Left ventricle myocardium inferior (tissue), 1 donor: Measurements from ENCODE around the gene MAN1C1. TPM values are rescaled to one million over a fixed set of nuclear protein-coding genes. Genes with fewer than 3 reads are reported as not detected.
A peak's percentile ranks its signal among the peaks of the same experiment; 100 is the strongest.
"Not testable (repeated sequence)": the region's sequence is repeated elsewhere in the genome, so short reads cannot be mapped to it uniquely, and the experiment has no call there.

Experiments
- DNase-seq: peaks from one replicate; pipeline ENCODE4 v3.0.0-alpha.2; 2020
- H3K27ac ChIP-seq: fragments of 200-600 bp; replicated peaks from 2 replicates; pipeline ENCODE4 v1.8.0; 2021
- H3K27me3 ChIP-seq: fragments of 200-600 bp; 2 replicates; pipeline ENCODE4 v1.8.0; 2021; ENCODE audit warnings: low read depth
- H3K36me3 ChIP-seq: fragments of 200-600 bp; 2 replicates; pipeline ENCODE4 v1.8.0; 2021
- H3K4me1 ChIP-seq: fragments of 200-600 bp; 2 replicates; pipeline ENCODE4 v1.8.0; 2021
- H3K4me3 ChIP-seq: fragments of 200-600 bp; 2 replicates; pipeline ENCODE4 v1.8.0; 2021; ENCODE audit warnings: mild to moderate bottlenecking, moderate library complexity
- H3K9me3 ChIP-seq: fragments of 200-600 bp; replicated peaks from 2 replicates; pipeline ENCODE4 v1.8.0; 2021
- CTCF ChIP-seq: fragments of 200-600 bp; IDR thresholded peaks from 2 replicates; pipeline ENCODE4 v1.8.0; 2021; ENCODE audit warnings: antibody characterized with exemption, mild to moderate bottlenecking, borderline replicate concordance
- intact Hi-C: fragments of 100-400 bp; cut with micrococcal nuclease; formaldehyde crosslinking; loops from one replicate; pipeline ENCODE4 v1.11.0; 2022
- total RNA-seq: library from RNA; stranded (reverse); fragmentation: NEBNext Ultra II Directional; extraction: Animal tissue kit (Norgen Biotek cat#: 25700); gene quantifications from one replicate; pipeline ENCODE4 v1.2.1, GENCODE V29; 2021
- donor health status: DM: no; HTN: yes; CAD: no; lungs with severe emphysema.

The MAN1C1 gene
- total RNA-seq, 1 donor from 2014 or later = 18.0 TPM

DNA sequence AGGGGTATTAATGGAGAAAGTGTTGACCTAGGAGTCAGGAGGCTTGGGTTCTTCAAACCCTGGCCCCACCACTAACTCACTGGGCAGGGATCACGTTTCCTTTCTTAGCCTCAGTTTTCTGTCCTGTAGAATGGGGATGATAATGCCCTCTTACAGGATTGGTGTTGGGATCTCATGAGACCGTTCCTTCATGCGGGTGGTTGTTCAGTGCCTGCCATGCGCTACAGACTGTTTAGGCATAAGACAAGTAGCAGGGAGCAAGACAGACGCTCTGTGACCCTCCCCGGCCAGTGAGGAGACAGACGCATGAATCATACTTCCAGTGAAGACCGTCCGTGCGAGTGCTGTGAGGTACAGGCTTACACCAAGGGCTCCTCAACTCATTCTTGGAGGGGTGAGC is 81.7 kb downstream of the MAN1C1 start:
- H3K27ac ChIP-seq = peak overlapping the region; percentile 96

DNA sequence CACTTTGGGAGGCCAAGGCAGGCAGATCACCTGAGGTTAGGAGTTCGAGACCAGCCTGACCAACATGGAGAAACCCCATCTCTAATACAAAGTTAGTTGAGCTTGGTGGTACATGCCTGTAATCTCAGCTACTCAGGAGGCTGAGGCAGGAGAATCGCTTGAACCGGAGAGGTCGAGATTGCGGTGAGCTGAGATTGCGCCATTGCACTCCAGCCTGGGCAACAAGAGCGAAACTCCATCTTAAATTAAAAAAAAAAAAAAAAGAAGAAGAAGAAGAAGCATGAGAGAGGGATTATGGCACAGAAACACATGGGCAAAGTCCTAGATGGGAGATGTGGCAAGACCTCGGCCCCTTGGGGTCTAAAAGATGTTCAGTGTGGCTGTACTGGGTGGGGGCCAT is 82.5 kb downstream of the MAN1C1 start:
- H3K36me3 ChIP-seq, H3K27me3 ChIP-seq, DNase-seq, H3K9me3 ChIP-seq, intact Hi-C loops: not testable (repeated sequence)
- Histone ChIP-seq H3K4me3 (peak overlapping the region; percentile 31), H3K27ac (peak overlapping the region; percentile 96), H3K4me1 (peaks cover 97% of the 10 kb centered on the region)

More for the DNA sequence above, 81.7 kb downstream of the MAN1C1 start:
- peaks cover 98% of the 10 kb centered on the region for H3K4me1 ChIP-seq
- H3K4me3 ChIP-seq = no peak overlapping the region
- intact Hi-C loops = no loop called here
- DNase-seq = no peak
- no peak for TF ChIP-seq CTCF
- H3K27me3 ChIP-seq = no peaks in the 10 kb centered on the region
- H3K9me3 ChIP-seq = no peaks in the 10 kb centered on the region
- H3K36me3 ChIP-seq = no peaks in the 10 kb centered on the region

GRCh38 chr1:25699500-25700143 is 83.0 kb downstream of the MAN1C1 start:
- no peaks in the 10 kb centered on the region for H3K36me3 ChIP-seq
- H3K4me1 ChIP-seq = peaks cover 97% of the 10 kb centered on the region
- H3K4me3 ChIP-seq = peak overlapping the region; percentile 31
- peak; percentile 66 for DNase-seq
- peak overlapping the region; percentile 96 for H3K27ac ChIP-seq
- H3K27me3 ChIP-seq = no peaks in the 10 kb centered on the region
- no peak for TF ChIP-seq CTCF
- intact Hi-C loops = no loop called here
- H3K9me3 ChIP-seq = no peaks in the 10 kb centered on the region

- no peaks in the 10 kb centered on the region for H3K27me3 ChIP-seq
- H3K27ac ChIP-seq = peak overlapping the region; percentile 96
- TF ChIP-seq CTCF = no peak
- H3K9me3 ChIP-seq = no peaks in the 10 kb centered on the region
- H3K36me3 ChIP-seq = no peaks in the 10 kb centered on the region
- intact Hi-C loops = no loop called here
- DNase-seq = peak; percentile 81
- peak overlapping the region; percentile 31 for H3K4me3 ChIP-seq
- H3K4me1 ChIP-seq = peaks cover 99% of the 10 kb centered on the region
These were observed 83.5 kb downstream of the MAN1C1 start for GRCh38 chr1:25700144-25700523.

DNA sequence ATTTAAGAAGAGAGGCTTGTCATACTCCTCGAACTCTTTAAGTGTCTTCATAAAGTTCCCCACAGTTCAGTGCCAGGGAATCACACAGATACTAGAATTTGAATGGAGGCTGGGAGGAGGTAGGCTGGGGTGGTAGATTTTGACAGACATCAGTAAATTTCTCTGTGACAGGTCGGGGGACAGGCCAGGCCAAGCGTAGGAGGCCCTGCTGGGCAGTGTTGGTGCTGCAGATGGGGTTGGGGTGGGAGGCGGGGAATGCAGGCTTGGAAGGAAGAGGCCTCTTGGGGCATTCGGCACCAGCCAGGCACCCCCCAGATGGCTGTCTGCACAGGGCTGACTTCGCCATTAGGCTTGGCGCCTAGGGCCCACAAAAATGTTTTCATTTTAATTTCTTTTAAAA is 84.0 kb downstream of the MAN1C1 start:
- Histone ChIP-seq H3K36me3 (no peaks in the 10 kb centered on the region), H3K27ac (peak overlapping the region; percentile 96), H3K4me3 (peak overlapping the region; percentile 31), H3K4me1 (peaks cover 98% of the 10 kb centered on the region), H3K9me3 (no peaks in the 10 kb centered on the region), H3K27me3 (no peaks in the 10 kb centered on the region)
- DNase-seq = no peak
- peak; percentile 27 for TF ChIP-seq CTCF
- intact Hi-C loops = no loop called here

DNA sequence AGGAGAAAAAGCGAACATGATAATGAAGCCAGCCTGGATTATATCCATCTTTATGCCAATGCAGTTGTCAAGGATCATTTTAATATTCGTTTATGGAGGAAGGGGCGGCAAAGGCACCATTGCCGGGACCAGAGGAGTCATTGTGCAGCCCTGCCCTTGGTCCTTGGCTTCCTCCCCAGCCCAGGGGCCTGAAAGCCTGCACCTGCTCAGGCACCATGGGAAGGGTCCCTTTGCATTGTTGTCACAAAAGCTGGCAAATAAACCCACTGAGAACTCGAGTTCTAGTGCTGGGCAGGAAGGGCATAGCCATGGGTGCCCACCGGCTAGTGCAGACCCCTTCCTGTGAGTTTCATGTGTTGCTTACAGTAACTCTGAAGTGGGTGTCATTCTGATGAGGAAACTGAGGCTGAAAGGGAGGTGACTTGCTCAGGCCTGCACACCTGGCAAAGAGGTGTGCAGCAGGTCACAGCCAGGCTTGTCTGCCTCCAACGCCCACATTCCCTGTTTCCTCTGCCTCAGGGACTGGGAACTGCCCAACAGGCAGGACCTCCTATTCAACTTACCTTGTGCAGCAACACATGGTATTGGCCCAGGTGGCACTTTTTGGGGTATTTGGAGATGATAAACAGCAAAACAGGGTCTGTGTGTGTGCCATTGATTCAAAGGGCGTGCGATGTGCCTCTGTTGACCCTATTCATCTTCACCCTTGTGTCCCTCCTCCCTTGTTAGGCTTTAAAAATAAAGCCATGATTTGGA is 84.6 kb downstream of the MAN1C1 start:
- intact Hi-C loops = no loop called here
- DNase-seq = no peak
- Histone ChIP-seq H3K4me1 (peaks cover 98% of the 10 kb centered on the region), H3K9me3 (no peaks in the 10 kb centered on the region), H3K27me3 (no peaks in the 10 kb centered on the region), H3K4me3 (no peak overlapping the region), H3K36me3 (no peaks in the 10 kb centered on the region), H3K27ac (peak overlapping the region; percentile 96)
- TF ChIP-seq CTCF = no peak
